Measurements from ENCODE around the gene USP17L10.
"Not testable (repeated sequence)": the region's sequence is repeated elsewhere in the genome, so short reads cannot be mapped to it uniquely, and the experiment has no call there.

DNA sequence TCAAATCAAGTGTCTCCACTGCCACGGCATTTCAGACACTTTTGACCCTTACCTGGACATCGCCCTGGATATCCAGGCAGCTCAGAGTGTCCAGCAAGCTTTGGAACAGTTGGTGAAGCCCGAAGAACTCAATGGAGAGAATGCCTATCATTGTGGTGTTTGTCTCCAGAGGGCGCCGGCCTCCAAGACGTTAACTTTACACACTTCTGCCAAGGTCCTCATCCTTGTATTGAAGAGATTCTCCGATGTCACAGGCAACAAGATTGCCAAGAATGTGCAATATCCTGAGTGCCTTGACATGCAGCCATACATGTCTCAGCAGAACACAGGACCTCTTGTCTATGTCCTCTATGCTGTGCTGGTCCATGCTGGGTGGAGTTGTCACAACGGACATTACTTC is 19.8 kb downstream of the USP17L10 start:
- not testable (repeated sequence) for TF ChIP-seq EZH2 (IDR thresholded peaks at IDR 0.05; ENCODE audit: insufficient read depth, poor library complexity, severe bottlenecking); EZH2phosphoT487 (IDR thresholded peaks at IDR 0.05; ENCODE audit: insufficient read depth, low read depth)
